GM18502 (cell line): Measurements from ENCODE around the gene UBL4B.
"Not testable (repeated sequence)": the region's sequence is repeated elsewhere in the genome, so short reads cannot be mapped to it uniquely, and the experiment has no call there.

Experiments used
- ATAC-seq: cut with Tn5 transposase; IDR thresholded peaks from one replicate; pipeline ENCODE4 v1.9.1; 2021; ENCODE audit warnings: mild to moderate bottlenecking; ENCODE audit not compliant: unreplicated experiment, poor library complexity

Gene UBL4B, protein sequence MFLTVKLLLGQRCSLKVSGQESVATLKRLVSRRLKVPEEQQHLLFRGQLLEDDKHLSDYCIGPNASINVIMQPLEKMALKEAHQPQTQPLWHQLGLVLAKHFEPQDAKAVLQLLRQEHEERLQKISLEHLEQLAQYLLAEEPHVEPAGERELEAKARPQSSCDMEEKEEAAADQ

DNA sequence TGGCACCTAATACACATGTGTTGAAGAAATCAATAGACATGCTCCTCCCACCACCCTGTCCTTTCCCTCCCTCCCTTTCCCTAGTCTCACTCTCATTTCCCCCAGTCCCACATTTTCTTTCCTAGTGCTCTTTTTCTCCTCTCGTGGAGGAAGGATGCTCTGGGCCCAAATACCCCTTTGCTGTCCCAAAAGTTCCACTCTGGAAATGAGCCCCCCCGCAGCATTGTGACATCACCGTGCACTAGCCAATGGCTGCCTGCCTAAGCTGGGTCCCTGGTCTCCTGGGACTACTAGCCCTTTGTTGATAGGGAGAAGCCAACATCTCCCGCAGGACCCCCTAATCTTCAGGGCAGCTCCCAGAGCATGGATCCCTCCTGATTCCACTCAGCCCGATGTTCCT lies at the start of gene UBL4B:
TSS of gene UBL4B (plus strand) at position 301 of the 400 bp plus-strand sequence. CDS start at position 393, 92 bp downstream.
- ATAC-seq: no peak

DNA sequence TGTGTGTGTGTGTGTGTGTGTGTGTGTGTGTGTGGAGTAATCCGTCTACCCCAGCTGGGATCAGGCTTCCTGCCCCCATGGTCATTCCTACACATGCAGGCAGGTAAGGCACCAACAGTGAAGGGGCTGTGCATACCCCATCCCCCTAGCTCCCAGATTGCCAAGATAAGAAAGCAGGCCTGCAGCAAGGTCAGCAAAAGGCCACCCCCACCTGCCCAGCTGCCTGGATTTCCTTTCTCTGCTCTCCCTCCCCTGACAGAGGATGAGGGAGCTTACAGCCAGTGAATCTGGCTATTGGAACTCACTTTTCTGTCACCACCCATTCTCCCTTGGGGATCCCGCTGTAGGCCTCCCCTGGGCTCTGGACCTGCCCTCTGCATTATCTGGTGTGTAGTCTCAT lies 49.6 kb upstream of the UBL4B start:
- no peak for ATAC-seq

DNA sequence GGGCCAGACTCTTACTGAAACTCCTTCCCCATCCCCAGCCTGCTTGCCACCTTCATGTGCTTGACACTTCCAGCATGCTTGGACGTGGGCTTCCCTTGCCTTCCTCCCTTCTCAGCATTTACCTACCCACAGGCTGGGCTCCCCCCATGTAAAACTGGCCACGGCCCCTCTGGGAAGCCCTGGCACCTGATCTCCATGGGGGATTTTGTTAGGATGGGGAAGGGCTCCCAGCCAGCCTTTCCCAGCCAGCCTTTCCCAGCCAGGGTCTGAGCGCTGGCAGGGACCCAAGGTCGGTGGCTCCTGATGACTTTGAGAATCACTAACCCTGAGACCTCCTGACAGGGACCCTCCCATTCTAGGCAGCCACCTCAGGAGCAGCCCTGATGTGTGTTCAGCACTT lies 48.5 kb upstream of the UBL4B start:
- no peak for ATAC-seq

DNA sequence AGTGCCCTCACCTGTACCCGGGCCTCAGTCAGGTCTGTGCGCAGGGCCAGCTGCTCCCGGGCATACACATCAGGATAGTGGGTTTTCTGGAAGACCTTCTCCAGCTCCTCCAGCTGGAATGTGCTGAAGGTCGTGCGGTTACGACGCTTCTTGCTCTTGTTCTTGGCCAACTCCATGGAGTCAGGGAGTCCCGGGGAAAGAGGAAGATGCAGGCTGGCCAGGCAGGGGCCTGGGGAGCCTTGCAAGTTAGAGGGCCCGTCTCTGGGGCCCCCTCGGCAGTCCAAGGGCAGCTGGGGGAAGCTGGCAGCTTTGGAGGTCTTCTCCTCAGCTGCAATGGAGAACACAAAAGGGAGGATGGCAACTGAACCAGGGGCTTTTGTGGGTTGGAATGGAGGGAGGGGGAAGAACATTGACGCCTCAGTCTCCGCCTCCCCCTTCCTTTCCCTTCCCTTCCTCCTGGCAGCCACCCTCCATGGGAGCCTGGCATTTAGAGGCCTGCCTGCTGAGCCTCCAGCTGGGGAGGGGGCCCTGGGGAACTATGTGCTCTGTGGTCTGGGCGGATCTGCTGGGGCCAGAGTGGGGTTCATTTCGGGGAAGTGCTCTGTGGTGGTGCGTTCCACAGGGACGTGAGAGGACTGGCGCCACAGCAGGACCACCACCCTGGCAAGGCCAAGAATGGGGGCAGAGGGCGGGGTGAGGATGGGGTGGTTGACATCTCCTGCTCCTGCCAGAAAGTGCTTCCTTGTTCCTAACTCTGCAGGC lies 47.5 kb upstream of the UBL4B start:
- ATAC-seq: no peak

DNA sequence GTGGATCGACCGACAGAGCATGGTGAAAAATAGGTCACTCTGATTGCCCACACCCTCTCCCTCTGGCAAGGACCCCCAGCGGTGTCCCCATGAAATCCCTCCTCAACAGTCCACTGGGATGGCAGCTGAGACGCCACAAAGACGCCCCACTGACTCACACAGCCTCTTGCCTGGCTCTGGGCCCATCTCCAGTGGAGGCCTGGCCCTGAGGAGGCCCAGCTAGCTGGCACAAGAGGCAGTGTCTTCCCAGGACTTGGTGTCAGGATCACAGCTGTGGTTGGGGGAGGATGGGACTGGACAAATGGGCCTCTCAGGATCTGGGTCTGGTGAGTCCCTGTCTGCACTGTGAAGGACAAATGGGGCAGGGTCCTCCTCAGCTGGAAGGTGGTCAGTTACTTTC lies 46.4 kb upstream of the UBL4B start:
- no peak for ATAC-seq

DNA sequence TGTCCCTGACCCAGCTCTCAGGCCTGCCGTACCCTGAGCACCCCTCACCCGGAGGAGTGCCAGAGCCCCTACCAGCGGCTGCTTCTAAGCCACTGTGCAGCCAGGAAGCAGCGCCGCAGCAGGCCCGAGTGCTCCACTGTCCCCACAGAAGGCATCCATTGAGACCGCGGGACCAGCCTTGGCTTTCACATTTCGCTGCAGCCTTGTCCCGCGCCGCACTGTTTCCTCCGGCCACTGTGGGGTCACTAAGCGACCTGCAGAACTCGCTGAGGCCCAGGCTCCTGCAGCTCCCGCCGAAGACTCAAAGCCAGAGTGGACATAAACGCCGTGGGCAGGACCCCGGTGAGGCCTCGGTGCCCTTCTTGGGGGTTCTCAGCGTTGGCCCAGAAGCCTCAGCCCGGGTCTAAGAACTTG lies 44.8 kb upstream of the UBL4B start:
- no peak for ATAC-seq

DNA sequence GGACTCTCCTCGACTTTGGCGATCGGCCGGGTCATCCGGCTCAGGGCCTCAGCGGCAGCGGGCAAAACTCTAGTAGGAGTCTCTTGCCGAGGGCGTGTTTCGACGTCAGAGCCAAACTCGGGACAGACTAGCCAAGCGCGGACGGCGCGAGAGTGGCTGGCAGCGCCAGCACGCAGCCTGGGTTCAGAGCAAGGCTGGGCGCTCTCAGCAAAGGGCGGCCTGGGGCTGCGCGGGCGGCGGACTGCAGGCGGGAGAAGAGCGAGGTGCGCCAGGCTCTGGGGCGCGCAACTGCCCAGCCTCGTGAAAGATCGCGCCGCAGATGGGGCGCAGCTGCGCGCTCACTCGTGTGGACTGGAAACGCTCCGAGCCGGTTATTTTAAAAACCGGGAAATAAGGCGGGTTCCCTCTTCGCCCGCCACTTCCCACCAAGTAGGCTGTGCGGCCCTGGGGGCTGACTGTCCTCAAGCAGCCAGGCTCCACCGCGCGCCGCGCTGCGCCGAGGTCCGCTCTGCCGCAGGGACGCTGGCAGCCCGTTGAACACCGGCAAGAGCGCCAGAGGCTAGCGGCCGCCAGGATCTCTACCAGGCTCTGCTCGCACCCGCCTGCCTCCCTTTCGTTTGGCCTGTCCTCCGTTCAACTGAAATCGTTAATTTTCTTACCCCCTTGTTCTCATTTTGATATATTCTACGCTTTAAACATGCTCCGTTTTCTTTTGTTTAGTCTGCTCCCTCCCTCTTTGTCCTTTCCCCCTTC lies 44.2 kb upstream of the UBL4B start:
- no peak for ATAC-seq

DNA sequence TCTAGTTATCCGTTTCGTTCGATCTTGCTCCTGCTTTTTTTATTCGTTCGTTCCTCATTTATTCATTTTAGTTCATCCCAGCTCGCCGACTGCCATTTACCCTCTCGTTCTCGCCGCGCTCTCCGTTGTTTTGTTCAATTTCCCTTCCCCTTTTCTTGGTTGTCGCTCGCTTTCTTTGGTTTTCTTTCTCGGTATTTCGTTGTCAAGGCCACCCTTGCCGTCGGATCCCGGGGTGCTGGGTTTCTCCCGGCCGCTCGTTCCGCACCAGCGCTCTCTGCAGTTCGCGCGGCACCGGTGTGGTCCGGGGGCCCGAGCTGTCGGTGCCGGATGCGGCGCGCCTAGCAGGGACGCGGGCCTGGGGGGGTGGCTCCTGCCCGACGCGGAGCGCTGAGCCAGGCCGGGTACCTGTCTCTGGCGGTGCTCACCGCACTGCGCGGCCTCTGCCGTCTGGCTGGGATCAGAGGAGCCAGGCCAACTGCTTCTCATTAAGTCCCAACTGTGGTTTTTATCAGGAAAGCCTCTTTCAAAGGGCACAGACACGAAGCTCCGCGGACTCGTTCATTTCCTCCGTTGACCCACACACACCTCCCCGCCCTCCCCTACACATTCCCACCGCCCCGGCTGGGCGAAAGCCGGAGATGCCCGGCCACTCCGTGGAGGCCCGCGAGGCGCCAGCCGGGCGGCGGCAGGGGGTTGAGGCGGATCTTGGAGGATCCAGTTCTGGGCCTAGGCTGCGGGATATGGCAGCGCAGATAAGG lies 43.4 kb upstream of the UBL4B start:
- no peak for ATAC-seq

DNA sequence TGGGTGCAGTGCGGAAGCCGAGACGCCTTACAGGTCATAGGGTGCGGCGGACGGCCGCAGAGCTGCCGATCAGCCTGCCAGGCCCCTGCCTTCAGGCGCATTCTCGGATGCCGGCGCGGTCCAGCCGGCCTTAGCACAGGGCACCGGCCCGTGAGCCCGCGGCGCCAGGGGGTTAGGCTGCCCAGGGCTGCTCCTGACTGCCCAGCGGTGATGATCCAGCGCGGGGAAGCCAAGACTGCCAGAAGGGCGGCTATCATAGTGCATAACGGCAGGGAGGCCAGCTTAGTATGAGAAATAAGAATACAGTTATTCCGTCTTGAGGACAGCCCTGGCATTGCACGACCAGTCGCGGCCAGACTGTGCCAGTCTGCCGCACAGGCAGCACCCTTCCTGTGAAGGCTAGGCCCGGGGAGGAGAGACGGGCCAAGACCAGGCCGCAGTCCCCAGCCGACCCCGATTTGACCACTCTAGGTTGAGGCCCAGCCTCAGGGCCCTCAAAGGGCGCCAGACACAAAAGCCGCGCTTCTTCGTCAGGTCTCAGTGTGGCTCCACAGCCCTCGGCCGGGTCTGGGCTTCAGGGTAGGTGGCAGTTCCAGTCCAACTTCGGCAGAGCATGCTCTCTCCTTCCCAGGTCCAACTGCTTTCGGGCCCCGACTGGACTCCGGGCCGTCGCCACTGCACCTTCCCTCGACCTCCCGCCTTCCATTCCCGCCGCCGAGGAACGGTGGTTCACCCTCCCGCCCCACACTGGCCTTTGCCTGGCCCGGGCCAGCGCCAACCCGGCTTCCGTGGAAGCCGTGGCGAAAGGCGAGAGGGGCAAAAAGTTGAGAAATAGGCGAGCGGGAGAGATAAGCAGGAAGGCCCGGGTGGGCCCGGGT lies 42.6 kb upstream of the UBL4B start:
- ATAC-seq: no peak

DNA sequence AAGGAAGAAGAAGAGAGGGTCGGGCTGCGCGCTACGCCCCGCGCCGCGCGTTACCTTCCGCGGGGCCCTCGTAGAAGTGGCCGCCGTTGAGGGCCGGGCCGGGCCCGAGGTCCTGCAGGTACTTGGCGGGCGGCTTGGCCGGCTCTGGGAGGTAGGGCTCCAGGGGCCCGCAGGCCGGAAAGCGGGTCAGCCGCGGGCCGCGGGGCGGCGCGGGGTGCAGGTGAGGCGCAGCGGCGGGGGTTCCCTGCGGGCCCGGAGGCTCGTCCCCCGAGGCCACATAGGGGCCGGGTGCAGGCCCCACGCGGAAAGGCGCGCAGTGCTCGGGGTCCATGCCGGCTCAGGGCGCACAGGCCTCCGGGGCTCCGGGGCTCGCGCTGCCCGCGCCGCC lies 42.0 kb upstream of the UBL4B start:
- no peak for ATAC-seq

DNA sequence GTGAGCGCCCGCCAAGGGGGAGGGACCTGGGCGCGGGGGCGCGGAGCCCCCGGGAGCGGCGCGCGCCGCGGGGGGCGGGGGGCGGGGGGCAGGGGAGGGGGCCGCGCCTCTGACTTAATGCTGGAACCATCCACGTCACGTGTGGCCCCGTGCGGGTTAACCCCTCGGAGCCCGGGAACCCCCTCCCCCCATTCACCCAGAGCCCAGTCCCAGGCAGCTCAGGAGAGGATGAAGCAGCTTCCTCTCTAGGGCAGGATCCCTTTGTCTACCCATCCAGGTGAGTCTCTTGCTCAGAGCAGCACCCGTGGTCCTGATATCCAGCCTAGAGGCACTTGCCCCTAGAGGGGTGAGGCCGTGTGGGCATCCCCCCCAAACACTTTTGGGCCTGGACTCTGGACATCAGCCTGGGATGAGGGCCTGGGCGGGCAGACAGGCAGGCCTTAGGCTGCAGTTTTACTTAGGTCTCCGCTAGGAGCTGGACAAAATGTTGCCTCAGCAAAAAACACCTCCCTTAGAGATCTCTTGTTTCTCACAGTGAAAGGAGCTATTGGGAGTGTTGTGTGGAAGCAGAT lies 41.5 kb upstream of the UBL4B start, which contains the start of gene ALX3:
TSS of gene ALX3 (minus strand) at position 2 of the 572 bp plus-strand sequence. CDS start 60 bp downstream, outside the sequence.
- ATAC-seq: no peak

DNA sequence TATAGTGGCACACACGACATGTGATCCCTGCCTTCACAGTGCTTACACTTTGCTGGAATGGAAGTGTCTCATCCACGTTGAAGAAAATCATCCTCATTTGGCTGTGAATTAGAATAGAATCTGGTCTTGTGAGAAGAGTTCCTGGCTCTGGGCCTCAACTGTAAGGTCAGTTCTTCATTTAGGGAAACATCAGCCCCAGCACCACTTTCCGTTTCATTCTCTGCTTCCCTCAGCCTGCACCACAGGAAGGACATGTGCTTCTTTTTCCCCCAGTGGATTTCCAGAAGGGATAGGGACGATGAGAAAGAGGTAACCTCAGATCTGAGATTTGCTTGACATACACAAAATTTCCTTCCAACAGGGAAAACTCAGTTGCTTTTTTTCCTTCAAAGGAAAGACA lies 38.1 kb upstream of the UBL4B start:
- no peak for ATAC-seq

DNA sequence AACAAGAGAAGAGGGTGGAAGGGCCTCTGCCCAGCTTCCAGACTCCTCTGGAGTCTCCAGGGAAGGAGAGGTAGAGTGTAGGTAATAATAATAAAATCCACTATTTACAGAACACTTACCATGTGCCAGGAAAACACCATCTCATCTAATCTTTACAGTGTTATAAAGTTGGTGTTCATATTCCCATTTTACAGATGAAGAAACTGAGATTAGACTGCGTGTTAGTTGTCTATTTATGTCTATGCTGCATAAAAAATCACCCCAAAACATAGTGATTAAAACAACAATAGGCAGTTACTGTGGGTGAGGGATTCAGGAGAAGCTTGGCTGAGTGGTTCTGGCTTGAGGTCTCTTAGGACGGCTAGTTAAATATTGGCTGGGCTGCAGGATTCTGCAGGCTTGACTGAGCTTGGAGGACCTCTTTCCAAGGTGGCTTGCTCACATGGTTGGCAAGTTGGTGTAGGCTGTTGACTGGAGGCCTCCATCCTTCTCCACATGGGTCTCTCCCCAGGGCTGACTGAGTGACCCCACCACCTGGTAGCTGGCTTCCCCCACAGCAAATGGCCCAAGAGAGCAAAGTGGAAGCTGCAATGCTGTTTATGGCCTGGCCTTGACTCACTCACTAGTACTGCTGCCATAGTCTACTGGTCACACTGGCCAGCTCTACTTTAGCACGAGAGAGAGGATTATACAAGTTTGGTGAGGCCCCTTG lies 35.3 kb upstream of the UBL4B start:
- ATAC-seq: no peak

DNA sequence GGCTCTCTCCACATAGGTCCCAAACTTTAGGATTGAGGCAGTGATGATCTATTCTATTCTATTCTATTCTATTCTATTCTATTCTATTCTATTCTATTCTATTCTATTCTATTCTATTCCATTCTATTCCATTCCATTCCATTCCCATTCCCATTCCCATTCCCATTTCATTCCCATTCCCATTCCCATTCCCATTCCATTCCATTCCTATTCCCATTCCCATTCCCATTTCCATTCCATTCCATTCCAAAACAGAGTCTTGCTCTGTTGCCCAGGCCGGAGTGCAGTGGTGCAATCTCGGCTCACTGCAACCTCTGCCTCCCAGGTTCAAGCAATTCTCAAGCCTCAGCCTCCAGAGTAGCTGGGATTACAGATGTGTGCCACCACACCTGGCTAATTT lies 32.2 kb upstream of the UBL4B start:
- not testable (repeated sequence) for ATAC-seq

DNA sequence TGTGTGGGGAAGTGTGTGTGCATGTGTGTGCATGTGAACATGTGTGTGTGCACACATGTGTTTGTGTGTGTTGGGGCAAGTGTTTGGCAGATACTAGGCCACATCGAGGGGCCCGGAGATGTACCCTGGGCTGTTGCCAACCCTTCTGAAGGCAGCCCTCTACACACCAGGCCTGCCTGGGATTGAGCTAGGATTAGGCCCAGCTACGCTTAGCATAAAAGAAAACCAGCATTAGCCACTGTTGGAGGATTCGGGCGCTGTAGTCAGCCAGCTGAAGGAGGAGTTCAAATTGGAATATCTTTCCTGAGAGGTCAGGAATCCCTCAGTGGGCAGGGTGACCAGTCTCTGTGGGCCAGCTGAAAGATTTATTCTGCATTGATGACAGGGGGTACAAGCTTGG lies 31.2 kb upstream of the UBL4B start:
- ATAC-seq: no peak

DNA sequence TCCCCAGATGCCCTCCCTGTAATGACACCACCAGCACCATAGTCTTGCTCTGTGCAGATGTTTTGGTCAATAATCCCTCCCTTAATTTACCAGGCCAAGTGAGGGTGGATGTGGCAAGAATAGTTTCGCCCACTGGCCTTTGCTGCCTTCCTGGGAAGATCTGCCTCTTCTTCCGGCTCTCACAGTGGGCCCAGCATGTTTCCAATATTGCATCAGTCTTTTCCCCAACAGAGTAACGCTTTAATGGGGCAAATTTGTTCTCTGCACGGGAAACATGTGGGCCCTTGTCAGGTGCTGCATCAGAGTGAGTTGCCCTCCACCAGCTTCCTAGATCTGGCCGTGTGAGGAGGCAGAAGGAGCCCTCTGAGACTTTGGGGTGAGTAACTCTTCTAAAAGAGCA lies 29.8 kb upstream of the UBL4B start:
- ATAC-seq: no peak

DNA sequence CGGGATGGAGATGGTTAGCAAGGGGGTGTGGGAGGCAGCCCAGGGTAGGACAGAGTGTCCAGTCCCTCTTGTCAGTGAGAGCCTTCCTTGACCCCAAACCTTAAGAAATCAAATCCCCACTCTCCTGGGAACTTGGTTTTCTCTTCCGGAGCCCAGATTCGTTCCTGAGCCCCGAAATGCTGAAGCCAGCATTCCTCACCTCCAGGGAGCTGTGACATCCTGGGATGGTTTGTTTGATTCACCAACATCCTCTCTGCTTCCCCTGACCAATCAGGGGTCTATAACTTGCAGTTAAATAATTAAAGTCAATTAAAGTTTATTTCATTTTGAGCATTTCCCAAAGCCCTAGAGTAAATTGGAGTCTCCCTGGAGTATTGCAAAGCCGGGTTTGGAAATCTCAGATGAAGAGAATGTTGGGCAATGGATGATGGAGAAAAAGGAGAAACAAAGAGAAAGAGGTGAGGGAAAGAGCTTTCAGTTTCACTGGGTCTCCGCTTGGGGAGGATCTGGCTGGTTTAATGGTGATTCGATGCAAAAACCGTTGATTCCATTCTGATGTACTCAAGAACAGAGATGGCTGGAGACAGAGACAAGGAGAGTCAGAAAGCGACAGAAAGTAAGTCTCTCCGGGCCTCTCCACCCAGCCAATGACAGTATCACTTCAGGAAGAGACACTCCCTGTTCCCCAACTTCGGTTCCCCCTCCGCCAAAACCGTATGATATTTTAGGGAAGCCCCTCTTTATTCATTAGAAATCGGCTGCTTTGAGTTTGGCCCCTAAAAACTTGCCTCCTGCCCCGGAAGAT lies 29.0 kb upstream of the UBL4B start:
- no peak for ATAC-seq

DNA sequence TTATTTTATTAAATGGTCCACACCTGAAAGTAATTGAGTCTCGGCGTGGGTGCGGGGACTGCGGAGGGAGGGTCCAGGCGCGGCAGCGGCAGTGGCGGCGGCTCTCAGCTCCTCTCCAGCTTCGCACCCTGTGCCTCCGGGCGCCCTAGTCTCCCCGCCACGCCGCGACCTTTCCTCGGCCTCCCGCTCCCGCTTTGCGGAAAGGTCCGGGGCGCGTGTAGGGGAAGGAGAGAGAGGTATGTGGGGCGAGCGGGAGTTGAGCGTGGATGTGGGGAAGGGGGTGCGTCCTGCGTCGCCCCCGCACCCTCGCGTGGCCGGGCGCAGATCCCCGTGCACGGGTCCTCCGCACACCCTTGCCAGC lies 28.4 kb upstream of the UBL4B start:
- ATAC-seq: no peak
